ENCODE measurements around the gene KDM4C. TPM values are rescaled to one million over a fixed set of nuclear protein-coding genes. Genes with fewer than 3 reads are reported as not detected.

KDM4C gene
- total and polyA plus RNA-seq, 2 of the 13 experiments (the other 11 are each of a cell fraction or from before 2014, with no cell fraction given): 19.4 to 23.6 TPM

- no peak for TF ChIP-seq DMTF1 (CRISPR knock-in tag; IDR thresholded peaks at IDR 0.05)
These were observed 164.4 kb downstream of the KDM4C start (continued) for GRCh38 chr9:6922124-6922676.

- Histone ChIP-seq H3K4me1 (ENCODE audit: insufficient read depth, low read length) (peaks cover 41% of the 10 kb centered on the region), H3K36me3 (replicated peaks in 1 of 2; ENCODE audit: control insufficient read depth in 1 of 2, insufficient read depth in 2 of 2, low read length in 2 of 2) (peaks cover 2 to 8% of the 10 kb centered on the region in 2 experiments; a peak in 2 of 5 replicates), H3K27me3 (ENCODE audit: control insufficient read depth in 1 of 2, insufficient read depth in 2 of 2, low read length in 2 of 2) (no peaks in the 10 kb centered on the region; a peak in 1 of 5 replicates), H3K9ac (ENCODE audit: insufficient read depth, low read depth, low read length) (no peak overlapping the region), H4K20me1 (ENCODE audit: insufficient read depth, low read length) (no peaks in the 10 kb centered on the region), H3K79me2 (ENCODE audit: insufficient read depth, low read length) (peaks cover 2% of the 10 kb centered on the region), H3K4me3 (replicated peaks in 1 of 3; ENCODE audit: insufficient read depth in 1 of 3, low read depth in 2 of 3, low read length in 3 of 3) (no peak overlapping the region), H3K4me2 (ENCODE audit: low read depth, low read length) (no peak overlapping the region), H3K9me3 (ENCODE audit: low read length) (no peaks in the 10 kb centered on the region), H3K27ac (ENCODE audit: extremely low read length, insufficient read depth, low read length) (no peak overlapping the region), H2AFZ (ENCODE audit: low read length) (no peak overlapping the region)
- intact Hi-C loops (cut with micrococcal nuclease; ENCODE audit: unreplicated experiment) (no loop called here), in situ Hi-C loops (cut with HindIII; ENCODE audit: extremely low pct_ligation_motif_present, low pct_unique_long_range_greater_than_20kb) (loop anchor here (25.0 kb wide), 2 partner anchors 265 to 615 kb away; no protein-coding TSS in a partner anchor)
- ChIA-PET POLR2A (no interaction called here), CTCF (ENCODE audit: low intra/inter-chr PET ratio, low total read pairs) (no interaction called here)
- no peak for DNase-seq (ENCODE audit: low spot score)
- 93% methylated on average over 2 of the region's 2 CpGs for WGBS (ENCODE audit: low lambda C conversion rate)
- ATAC-seq: no peak
- BruUV-seq (replicated peaks): no TSS peak
- FAIRE-seq: no peak
- TF ChIP-seq SRSF1 (optimal IDR thresholded peaks at IDR 0.05; ENCODE audit: low read depth, low read length): no peak
- TF ChIP-seq THAP8 (CRISPR knock-in tag; IDR thresholded peaks at IDR 0.05; ENCODE audit: borderline replicate concordance): no peak
- TF ChIP-seq TAF1 (CRISPR knock-in tag; IDR thresholded peaks at IDR 0.05): no peak
- no peak for TF ChIP-seq ZNF609 (CRISPR knock-in tag; IDR thresholded peaks at IDR 0.05; ENCODE audit: borderline replicate concordance)
- no peak for TF ChIP-seq ZNF543 (CRISPR knock-in tag; IDR thresholded peaks at IDR 0.05)
- no peak for TF ChIP-seq FOXO4 (CRISPR knock-in tag; conservative IDR thresholded peaks at IDR 0.05)
- TF ChIP-seq ZNF878 (CRISPR knock-in tag; IDR thresholded peaks at IDR 0.05): no peak
- TF ChIP-seq ZSCAN30 (CRISPR knock-in tag; IDR thresholded peaks at IDR 0.05): no peak
- TF ChIP-seq SNAPC2 (CRISPR knock-in tag; IDR thresholded peaks at IDR 0.05): no peak
- TF ChIP-seq IRF9 (CRISPR knock-in tag; IDR thresholded peaks at IDR 0.05; ENCODE audit: borderline replicate concordance): no peak
- TF ChIP-seq HOXA9 (CRISPR knock-in tag; IDR thresholded peaks at IDR 0.05; ENCODE audit: borderline replicate concordance): no peak
These were observed 164.9 kb downstream of the KDM4C start for GRCh38 chr9:6922680-6923079.
